G401 (cell line): Measurements from ENCODE around the gene MYO18A. TPM values are rescaled to one million over a fixed set of nuclear protein-coding genes. Genes with fewer than 3 reads are reported as not detected.

ENCODE experiments used
- DNase-seq: peaks from one replicate; pipeline ENCODE4 v3.0.0-alpha.2; 2015; ENCODE audit warnings: low spot score
- in situ Hi-C: cut with HindIII; loops from 2 replicates; pipeline ENCODE4 v1.10.0; 2016; ENCODE audit warnings: low sequenced_read_pairs, mixed read lengths
- total RNA-seq: library from RNA; depleted of rRNA; stranded (reverse); fragments of >200 nt; shearing (Covaris generic); gene quantifications from 2 replicates; pipeline ENCODE4 v1.2.3, GENCODE V29; 2014

The MYO18A gene
- total RNA-seq, 1 experiment from 2014 or later = 42.1 TPM

DNA sequence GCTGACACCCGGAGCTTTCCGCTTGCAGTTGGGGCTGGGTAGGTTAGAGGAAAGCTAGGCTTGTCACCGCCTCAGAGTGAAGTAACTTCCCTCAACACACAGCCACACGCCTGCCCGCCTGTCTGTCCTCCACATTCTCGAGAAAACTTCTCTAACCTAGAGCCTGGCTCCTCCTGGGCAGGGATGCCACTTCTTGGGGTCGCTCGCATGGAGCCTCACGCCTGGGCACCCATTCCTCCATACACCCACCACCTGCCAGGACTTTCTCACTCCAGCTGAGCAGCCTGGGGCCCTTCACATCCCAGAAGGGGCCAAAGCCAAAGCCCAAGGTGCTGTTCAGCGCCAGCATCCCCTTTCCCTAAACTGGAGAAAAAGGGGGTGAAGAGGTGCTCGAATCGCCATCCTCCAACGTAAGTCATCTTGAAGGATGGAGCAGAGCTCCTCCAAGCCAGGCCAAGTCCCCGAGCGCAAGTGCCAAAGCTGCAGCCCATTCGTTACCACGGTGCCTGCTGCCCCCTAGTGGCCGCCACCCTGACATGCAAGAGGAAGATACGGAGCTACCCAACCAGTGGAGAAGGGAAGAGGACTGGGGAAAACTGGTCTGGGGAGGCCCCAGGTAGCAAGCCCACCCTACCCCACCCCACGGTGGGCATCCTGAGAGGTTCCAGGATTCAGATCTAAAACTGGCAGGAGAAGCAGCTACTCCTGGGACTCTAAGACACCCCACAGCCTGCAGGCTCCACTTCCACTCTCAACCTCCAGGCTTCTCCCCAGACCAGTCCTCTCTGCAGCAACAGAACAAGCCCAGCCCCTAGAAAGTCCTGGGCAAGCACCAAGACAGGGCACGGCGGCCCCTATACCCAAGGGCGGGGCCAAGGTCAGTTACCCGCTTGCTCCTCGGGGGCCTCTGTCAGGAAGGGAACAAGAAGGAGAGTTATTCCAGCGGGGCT, 63.1 kb downstream of the MYO18A start:
- in situ Hi-C loops = no loop called here
- DNase-seq = peak; percentile 85

DNA sequence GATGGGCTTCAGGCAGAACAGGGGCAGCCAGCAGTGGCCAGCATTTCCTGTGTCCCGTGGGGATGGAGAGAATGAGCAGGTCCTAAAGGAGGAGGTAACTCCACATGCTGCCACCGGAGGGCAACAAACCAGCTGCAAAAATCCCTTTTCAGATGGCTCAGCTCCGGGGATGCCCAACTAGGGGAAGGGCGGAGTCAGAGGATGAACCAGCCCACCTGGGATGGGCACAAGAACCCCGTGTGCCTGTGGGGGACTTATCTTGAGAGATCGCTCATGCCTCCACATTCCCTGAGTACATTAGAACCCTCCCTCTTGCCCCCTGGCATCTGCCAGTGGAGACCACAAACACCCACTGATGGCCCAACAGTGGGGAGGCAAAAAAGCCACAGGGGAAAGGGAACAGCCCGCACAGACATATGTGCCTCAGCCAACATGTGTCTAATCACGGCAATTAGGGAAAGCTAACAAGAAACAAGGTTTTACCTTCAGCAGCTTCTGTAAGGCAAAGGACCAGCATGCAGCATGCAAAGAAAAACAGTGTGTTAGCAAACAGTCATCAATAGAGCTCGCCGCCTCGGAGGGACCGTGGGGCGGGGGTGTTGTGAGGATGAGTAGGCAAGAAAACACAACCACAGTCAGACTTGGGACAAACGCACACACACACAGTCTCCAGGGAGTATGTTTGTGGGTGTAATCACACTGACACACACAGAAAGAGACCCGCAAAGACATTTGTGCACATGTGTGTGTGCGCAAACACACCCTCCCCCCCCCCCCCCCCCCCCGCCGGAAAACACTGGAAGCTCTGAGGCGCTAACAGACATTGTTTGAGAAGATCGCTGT, 64.0 kb downstream of the MYO18A start:
- no peak for DNase-seq
- in situ Hi-C loops = no loop called here

DNA sequence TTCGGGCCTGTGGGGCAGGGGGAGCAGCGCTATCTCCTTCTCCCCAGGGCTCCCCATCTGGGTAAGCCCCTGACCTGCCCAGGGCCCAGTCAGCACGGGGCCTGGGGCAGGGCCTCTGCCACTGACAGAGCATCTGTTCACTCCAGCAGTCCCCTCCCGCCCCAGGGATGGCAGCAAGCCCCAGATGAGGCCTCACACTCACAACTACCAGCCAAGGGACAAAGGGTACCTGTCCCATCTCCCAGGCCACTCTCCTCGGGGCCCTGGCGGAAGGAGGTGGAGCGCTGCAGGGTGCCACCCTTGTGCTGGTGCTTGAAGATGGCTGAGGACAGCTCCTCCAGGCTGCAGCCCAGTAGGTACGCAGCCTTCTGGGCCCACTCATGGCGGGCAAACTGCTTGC, 64.8 kb downstream of the MYO18A start:
- in situ Hi-C loops = no loop called here
- no peak for DNase-seq

DNA sequence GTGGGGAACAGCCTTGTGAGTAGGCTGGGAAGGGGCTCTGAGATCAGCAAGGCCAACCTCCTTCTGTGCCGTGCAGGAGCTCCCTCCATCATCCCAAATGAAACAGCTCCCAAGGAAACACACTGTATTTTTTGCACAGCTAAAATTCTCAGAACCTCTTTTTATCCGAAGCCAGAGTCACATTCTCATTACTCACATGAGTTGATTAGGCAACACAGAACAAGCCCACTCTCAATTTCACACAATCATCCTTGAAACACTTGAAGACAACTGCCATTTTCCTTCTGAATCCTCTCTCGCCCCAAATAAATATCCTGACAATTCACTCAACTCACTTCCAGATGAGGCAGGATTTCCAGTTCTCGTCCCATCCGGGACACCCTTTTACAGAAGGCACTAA, 66.1 kb downstream of the MYO18A start:
- DNase-seq = no peak
- in situ Hi-C loops = no loop called here

DNA sequence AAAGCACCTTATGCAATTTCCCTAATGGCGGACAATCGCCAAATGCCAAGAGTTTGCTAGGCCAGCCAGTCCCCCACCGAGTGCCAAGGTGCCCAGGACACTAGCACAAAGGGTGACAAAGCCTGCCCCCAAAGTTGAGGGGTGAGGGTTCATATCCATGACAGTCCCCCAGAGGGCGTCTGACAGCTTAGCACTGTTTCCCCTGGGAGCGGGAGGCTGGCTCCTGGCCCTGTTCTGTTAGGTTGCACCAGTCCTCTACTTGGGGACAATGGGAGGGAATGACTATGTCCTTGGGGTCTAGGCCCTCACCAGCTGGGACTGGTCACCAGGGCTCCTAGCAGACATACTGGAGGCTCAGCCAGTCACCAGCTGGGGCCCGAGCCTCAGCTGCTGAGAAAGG, 66.9 kb downstream of the MYO18A start:
- in situ Hi-C loops = no loop called here
- DNase-seq = no peak

DNA sequence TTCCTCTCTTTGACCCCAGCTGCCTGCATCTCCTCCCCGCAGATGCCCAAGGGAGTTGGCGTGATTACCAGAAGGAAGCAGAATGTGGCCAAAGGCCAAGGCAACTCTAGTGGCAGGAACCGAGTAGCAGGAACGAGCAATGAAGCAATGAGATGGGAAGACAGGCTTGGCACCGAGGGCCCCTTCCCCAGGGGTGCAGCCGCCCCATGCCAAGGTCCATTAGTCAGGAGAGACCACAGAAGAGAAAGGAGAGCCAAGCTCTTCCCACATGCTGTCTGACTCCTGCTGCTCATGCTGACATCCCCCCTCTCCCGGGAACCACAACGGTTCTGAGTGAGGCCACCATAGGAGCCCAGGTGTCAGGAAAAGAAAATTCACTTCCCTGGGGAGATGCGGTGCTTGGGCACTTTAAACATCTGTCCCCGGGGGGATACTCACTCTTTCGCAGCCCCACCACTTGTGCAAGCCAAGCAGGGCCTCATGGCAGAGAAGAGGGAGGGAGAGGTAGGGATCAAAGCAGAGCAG, 67.4 kb downstream of the MYO18A start:
- in situ Hi-C loops = no loop called here
- DNase-seq = no peak

DNA sequence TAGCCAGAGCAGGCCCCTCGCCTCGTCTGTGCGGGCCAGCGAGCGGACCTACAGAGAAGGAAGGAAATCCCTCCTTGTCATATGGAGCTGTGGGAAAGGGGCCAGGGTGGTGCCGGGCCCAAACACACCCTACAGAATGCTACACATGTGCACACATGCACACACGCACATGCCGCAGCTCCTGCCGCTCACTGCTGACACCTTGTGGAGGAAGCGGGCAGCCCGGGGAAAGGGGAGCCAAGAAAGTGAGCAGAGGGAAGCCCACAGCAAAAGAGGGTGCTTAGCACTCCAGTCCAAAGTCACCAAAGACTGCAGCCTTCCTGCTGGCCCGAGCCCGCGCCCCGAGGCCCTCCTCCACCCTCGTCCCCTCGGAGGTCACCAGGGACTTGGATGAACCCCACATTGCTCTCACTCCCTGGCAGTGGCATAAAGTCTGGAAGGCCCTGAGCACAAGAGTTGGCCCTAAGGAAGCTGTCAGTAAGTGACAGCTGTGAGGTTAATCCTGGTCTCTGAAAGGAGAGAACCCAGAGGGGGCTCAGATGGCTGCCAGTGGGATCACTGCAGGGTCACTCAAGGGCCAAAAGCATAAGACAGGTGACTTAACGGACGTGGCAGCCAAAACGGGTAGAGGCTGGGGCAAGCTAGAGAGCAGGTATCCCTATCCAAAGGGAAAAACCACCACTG, 68.2 kb downstream of the MYO18A start:
- in situ Hi-C loops = no loop called here
- peak; percentile 84 for DNase-seq

DNA sequence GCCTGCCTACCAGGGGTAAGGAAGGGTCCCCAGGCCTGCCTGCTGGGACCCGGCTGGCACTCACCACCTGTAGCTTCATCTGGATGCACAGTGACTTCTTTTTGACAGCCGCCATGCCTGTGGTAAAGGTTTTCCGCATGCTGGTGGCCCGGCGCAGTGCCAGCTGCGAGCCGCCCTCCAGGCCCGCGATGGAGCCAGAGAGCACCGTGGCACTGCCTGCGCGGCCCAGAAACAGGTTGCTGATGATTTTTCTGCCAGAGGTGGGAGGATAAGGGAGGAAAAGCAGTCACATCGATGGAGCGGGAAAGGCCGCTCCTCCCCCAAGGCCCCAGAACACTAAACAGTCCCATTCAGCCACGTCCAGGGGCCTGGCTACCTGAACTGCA, 69.8 kb downstream of the MYO18A start:
- DNase-seq = peak; percentile 59
- in situ Hi-C loops = no loop called here

DNA sequence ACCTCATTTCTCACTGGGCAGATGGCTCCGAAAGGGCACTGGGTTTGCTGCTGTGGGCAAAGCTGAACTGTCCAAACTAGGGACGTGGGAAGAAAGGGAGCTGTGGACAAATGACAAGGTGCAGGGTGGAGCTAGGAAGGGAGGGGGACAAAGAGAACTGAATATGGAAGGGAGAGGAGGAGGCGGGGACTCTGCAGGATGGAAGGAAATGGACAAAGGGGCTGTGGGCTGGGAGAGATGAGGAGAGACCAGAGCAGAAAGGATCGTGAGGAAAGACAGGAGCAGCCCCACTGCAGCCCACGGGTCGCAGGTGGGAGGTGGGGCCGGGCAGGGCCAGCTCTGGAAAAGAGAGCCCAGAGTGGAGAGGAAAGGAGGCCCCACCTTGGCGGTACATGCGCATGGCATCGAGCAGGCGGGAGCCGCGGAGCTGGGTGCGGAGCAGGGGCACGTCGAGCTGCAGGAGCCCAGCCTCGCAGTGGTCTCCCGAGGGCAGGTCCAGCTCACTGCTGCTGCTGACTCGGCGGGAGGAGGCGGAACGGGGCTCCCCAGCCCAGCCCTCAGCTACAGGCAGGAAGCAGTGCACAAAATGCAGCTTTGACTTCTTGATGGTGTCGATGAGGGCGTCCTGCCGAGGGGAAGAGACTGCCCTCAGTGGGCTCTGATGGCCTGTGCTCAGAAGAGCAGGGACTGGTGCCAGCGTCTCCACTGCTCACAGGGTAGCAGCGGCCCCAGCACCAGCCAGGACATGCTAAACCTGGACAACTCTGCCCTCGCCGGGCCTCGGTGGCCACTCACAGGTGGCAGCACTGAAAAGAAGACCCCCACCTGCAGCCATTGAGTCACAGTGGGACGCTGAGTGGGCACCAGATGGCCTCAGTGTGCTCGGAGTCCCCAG, 70.5 kb downstream of the MYO18A start:
- no peak for DNase-seq
- in situ Hi-C loops = no loop called here

DNA sequence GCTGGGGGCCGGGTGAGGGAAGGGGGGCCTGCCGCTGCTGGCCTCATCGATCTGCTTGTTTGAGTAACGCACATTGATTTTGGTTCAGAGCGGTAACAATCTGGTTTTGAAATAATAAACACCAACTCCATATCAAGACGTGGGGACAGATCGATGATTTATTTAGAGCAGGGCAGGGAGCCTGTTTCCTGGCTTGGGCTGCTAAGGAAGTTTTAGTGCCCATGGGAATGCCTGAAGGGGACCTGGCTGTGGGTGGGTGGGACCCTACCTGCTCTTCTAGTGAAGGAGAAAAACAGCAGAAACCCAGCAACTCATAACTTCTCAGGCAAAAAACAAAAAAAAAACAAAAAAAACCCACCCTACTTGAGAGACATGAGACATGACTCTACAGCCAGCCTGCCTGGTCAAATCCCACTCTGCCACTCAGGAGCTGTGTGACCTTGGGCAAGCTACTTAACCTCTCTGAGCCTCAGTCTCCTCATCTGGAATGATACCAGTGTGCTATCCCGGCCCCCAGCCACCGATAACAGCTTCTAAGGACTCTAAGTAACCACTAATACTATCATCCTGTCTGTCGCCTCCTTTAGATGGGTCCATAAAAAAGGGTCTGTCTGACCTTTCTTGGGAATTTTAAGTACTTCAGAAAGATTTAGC, 71.2 kb downstream of the MYO18A start:
- DNase-seq = no peak
- in situ Hi-C loops = no loop called here

DNA sequence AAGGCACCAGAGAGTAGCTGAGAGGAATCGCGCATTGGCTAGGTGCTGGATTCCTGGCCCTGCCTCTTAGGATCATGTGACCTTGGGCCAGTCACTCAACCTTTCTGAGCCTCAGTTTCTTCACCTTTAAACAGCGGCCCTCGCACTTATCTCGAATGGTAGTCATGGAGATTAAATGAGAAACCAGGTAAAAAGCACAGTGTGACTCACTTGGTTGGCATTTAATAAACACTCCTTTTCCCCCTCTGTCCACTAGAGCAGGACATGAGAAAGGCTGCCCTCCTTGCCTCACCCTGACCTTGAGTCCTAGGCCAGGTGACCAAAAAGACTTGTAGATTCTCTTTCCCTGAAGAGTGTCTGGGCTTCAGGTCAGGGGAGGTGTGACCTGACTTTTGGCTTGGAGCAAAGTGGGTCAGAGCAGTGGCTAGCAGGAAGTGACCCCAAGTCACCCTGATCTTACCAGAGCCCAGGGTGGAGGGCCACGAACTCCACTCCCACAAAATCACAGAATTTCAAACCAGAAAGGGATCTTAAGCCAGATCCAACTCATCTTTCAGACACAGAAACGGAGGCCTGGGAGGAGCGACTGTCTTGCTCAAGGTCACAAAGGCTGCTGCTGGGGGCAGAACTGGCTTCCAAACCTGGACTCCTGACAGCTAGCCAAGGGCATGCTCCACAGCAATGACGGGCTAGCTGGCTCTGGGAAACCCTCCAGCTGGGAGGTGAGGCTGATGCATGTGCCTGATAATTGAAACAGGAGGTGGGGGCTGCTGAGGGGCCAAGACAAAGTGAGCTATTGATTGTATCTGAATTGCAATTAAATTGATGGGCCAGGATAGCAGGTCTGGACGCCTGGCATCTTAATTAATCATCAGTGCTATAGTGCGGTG, 72.0 kb downstream of the MYO18A start:
- in situ Hi-C loops = no loop called here
- no peak for DNase-seq

DNA sequence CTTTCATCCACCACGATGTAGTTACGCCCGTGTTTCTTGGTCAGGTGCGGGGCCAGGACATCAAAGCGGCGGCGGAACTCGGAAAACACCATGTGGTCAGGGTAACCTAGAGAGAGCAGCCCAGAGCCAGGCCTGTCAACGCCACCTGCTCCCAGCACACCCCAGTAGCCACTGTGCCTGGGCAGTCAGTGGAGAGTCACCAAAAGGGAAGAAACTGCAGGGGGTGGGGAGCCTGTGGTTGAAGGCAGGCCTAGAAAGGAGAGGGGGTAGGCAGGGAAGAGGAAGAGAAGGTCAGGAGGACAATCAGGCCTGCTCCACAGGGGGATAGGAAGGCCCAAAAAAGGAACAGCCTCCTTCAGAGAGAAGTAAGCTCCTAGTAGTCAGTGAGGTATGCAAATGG, 73.1 kb downstream of the MYO18A start:
- DNase-seq = no peak

DNA sequence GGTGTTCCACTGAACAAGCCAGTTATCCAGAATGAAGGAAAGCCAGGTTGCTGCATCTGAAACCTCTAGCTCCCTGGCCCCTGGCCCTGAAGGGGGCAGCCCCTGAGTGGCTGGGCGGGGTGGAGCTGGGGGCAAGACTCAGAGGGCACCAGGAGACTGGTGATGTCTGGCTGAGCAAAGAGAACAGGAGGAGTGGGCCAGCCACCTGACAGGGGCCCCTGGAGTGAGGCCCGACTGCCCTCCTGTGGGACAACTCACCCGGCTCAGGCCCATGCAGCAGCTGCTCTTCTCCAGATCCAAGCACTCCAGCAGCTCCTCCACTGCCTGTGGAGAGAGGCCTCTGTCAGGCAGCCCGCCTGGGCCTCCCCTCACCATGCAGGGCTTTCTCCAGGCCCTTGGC, 76.9 kb downstream of the MYO18A start:
- in situ Hi-C loops = no loop called here
- DNase-seq = no peak

More for the DNA sequence above, 73.1 kb downstream of the MYO18A start:
- in situ Hi-C loops = no loop called here

DNA sequence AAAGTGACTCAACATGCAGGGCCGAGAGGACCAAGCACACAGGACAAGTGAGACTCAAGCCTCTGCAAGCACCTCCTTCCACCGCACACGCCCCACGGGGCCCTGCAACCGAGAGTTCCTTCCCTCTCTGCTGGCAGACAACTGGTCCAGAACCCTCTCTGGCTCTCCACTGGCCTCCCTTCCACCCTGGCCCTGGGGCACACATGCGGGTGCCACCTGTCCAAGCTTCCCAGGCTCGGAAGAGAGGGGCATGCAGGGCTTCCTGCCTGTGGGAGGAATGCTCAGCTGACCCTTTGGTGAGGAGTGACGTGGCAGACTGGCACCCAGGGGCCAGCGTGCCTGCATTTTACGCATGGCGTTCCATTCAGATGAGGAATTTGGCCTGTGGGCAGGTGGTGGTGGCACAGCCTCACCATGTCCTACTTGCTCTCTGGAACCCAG, 77.4 kb downstream of the MYO18A start:
- in situ Hi-C loops = no loop called here
- DNase-seq = no peak

DNA sequence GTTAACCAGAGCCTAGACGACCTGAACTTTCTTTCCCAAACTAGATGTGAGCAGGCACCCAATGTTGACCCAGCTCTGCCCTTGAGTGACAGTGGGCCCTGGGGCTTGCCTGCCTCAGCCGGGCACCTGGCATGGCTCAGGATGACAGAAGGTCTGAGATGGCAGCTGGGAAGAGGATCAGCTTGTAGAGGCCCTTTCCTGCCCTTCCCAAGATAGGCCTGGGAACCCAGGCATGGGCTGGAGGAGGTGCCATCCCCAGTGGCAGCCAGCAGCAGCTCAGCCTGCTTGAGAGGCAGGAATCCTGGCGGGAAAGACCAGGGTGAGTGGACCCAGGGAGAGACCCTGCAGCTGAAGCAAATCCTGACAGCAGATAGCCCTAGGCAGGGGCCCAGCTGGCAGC, 78.2 kb downstream of the MYO18A start:
- in situ Hi-C loops = no loop called here
- DNase-seq = no peak

DNA sequence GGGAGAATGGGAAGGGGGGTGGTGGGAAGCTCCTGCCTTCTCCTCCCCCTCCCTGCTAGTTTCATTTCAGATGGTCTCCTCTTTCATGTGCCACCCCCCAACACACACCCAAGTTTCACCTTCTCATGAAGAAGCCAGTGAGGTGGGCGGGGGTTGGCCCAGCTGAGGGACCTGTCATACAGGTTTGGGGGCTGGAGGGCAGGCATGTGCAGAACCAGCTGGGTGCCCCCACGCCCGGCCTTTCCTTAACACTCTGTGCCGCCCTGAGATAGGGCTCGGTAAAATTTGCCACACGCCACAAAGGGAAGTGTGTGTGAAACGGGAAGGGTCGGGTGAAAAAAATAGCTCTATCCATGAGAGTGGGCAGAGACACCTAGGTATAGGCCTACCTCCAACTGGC, 79.9 kb downstream of the MYO18A start:
- in situ Hi-C loops = no loop called here
- no peak for DNase-seq

DNA sequence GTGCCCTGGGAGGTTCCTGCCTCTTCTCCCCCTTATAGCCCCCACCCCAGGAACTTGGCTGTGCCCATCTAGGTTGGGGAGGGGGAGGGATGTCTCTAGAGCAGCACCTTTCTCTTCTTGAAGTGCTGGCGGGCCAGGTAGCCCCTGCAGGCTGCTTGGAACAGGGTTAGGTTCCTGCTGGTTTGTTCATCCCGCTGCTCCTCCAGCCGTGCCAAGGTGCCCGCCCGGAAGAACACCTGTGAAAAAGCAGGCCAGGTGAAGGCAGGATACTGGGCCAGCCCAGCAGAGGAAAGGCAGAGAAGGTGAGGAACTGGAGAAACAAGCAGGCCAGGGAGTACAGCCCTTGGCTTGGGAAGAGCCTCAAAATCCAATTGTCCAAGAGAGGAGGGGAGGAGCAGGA, 80.7 kb downstream of the MYO18A start:
- in situ Hi-C loops = no loop called here

More for the DNA sequence above, 80.7 kb downstream of the MYO18A start:
- DNase-seq = no peak
